ENCODE results near the gene TPP2. TPM values are rescaled to one million over a fixed set of nuclear protein-coding genes. Genes with fewer than 3 reads are reported as not detected.

The TPP2 gene
- total RNA-seq, 1 donor from 2014 or later: 61.1 TPM

DNA sequence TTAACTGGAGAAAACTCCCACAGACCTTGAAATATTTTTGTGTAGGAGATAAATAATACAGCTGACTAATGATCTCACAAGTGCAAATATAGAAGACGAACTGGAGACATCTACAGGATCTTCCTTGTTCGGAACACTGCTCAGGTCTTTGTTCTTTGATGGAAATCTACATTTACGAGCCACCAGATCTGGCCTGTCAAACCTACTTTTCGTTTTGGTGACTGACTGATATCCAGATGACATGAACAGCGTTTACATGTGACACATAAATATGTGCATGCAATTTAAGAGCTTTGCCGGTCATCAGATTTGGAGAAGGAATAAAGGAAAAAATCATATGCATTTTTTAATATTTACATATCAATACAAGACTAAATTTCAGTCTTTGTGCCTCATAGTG, 24.5 kb upstream of the TPP2 start:
- H3K4me3 ChIP-seq (ENCODE audit: low read depth, low read length): no peak overlapping the region
- TF ChIP-seq, protein P1, sequence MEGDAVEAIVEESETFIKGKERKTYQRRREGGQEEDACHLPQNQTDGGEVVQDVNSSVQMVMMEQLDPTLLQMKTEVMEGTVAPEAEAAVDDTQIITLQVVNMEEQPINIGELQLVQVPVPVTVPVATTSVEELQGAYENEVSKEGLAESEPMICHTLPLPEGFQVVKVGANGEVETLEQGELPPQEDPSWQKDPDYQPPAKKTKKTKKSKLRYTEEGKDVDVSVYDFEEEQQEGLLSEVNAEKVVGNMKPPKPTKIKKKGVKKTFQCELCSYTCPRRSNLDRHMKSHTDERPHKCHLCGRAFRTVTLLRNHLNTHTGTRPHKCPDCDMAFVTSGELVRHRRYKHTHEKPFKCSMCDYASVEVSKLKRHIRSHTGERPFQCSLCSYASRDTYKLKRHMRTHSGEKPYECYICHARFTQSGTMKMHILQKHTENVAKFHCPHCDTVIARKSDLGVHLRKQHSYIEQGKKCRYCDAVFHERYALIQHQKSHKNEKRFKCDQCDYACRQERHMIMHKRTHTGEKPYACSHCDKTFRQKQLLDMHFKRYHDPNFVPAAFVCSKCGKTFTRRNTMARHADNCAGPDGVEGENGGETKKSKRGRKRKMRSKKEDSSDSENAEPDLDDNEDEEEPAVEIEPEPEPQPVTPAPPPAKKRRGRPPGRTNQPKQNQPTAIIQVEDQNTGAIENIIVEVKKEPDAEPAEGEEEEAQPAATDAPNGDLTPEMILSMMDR (conservative IDR thresholded peaks at IDR 0.05; ENCODE audit: low read depth, low read length): no peak
- DNase-seq (ENCODE audit: low read depth): no peak

DNA sequence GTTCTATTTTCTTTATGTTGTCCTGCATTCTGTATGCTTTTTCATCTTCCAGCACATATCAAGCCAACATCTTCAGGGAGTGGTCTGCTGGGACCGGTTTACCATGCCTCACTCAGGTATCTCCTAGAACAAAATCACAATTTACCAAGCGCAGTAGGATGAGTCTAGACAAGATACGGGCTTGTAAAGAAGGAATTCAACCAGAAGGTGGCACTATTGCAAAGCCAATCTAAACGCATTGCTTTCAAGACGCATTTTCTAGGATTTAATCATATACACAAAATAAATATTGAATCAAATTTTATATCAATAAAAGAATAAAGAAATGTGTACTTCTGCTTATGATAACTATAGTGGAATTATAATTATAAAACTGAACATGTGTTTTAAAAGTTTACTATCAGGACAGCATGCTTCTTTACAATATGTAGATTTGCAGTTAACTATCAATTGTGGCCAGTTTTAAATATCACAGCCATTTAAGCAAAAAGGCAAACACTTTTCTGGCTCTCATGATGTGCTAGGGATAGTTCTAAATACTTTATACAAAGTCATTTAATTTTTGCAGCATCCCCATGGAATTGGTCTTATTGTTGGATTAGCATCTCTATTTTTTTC, 16.1 kb upstream of the TPP2 start:
- DNase-seq (ENCODE audit: low read depth): no peak
- H3K4me3 ChIP-seq (ENCODE audit: low read depth, low read length): no peak overlapping the region

DNA sequence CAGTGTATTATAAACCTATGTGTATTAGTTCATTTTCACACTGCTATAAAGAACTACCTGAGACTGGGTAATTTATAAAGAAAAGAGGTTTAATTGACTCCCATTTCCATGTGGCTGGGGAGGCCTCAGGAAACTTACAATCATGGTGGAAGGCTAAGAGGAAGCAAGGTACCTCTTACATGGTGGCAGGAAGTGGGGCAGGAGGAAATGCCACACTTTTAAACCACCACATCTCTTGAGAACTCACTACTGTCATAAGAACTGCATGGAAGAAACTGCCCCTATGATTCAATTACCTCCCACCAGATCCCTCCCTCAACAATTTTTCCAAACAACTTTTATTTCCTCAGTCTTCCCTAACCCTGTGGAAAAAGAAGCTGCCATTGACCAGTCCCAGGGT, 14.5 kb upstream of the TPP2 start:
- no peak overlapping the region for H3K4me3 ChIP-seq (ENCODE audit: low read depth, low read length)
- TF ChIP-seq, protein P1 (conservative IDR thresholded peaks at IDR 0.05; ENCODE audit: low read depth, low read length): no peak
- no peak for DNase-seq (ENCODE audit: low read depth)

More for the DNA sequence above, 16.1 kb upstream of the TPP2 start:
- TF ChIP-seq, protein P1 (conservative IDR thresholded peaks at IDR 0.05; ENCODE audit: low read depth, low read length): peak; percentile 81

DNA sequence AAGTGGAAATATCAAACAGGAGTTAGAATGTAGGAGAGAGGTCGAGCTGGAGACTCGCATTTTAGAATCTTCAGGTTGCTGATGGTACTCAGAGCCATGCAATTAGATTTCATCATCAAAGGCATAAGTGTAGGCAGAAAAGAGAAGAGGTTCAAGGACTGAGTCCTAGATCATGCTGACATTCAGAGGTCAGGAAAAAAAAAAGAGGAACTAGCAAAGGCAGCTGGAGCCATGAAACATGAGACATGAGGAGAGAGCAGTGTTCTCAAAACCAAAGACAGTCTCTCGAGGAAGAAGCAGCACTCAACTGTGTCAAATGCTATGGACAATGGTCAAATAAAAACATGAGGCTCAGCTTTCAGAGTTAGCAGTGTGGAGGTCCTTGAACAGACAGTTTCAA, 12.4 kb upstream of the TPP2 start:
- H3K4me3 ChIP-seq (ENCODE audit: low read depth, low read length): no peak overlapping the region
- no peak for DNase-seq (ENCODE audit: low read depth)
- TF ChIP-seq, protein P1 (conservative IDR thresholded peaks at IDR 0.05; ENCODE audit: low read depth, low read length): no peak

DNA sequence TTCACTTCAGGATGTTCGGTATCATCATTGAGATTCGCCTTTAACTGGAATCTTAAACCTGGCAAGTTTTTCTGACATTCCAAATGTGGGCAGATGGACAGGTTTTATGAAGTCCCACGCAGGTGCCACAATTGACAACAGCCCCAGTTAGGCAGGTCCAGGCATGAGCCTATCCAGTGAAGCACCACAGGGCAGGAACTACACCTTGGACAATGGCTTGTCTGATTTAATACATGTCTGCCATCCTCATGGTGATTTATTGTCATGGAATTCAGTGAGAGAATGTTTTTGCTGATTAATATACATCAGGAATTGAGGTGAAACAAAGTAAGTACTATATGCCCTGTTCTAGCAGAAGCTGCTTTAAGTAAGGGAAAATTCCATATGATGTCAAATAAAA, 10.2 kb upstream of the TPP2 start:
- no peak overlapping the region for H3K4me3 ChIP-seq (ENCODE audit: low read depth, low read length)
- DNase-seq (ENCODE audit: low read depth): no peak
- TF ChIP-seq, protein P1 (conservative IDR thresholded peaks at IDR 0.05; ENCODE audit: low read depth, low read length): no peak

DNA sequence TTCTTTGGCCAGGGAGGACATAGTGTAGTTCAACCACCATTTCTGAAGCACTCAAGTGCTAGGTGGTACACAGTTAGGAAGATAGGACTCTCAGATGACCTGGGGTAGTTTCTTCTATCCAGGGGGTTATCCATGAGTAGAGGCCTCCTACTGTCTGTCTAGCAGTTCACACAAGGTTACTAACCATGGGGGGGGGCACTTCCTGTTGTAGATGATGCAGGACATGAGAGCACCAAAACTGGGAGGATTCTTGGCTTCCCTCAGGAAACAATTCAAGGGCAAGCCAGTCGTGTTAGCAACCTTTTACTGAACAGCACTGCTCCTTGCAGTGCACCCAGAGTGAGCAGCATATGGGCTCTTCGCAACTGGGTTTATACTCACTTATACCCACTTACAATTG, 8.9 kb upstream of the TPP2 start:
- TF ChIP-seq, protein P1 (conservative IDR thresholded peaks at IDR 0.05; ENCODE audit: low read depth, low read length): no peak
- H3K4me3 ChIP-seq (ENCODE audit: low read depth, low read length): no peak overlapping the region
- DNase-seq (ENCODE audit: low read depth): no peak

DNA sequence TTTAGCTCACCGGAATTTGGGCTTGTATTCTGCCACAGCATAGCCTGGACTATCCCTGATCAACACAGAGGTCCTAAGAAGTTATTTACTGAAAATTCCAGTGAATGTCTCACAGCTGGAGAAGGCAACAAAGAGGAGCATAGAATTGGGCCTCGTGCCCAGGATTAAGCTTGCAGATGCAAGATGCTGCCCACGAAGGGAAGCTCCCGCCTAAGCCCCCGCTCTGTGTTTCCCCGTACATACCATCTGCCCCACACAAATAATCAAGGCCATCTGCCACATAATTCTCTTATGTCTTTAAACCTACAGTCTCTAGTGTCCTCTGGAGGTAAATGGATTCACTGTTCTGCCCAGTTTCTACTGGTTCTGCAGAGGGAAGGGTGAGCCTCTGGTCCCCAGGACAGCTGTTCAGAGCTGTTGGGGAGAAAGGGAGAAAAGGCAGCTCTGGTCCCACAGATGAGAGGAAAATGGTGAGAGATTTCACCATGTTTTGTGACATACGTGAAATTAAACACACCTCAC, 7.4 kb upstream of the TPP2 start:
- H3K4me3 ChIP-seq (ENCODE audit: low read depth, low read length): no peak overlapping the region
- DNase-seq (ENCODE audit: low read depth): no peak
- TF ChIP-seq, protein P1 (conservative IDR thresholded peaks at IDR 0.05; ENCODE audit: low read depth, low read length): no peak

Data from epithelial cell of proximal tubule (primary cell).